Measurements from ENCODE around the gene GATM. TPM values are rescaled to one million over a fixed set of nuclear protein-coding genes. Genes with fewer than 3 reads are reported as not detected.
A peak's percentile ranks its signal among the peaks of the same experiment; 100 is the strongest.

The GATM gene
- total and polyA plus RNA-seq, 7 donors = 10.2 to 51.4 (median 38.4) TPM

- Histone ChIP-seq H3K27me3 (no peaks in the 10 kb centered on the region), H3K36me3 (no peaks in the 10 kb centered on the region), H3K27ac (no peak overlapping the region), H3K4me1 (peaks cover 0 to 6% (median 0%) of the 10 kb centered on the region in 4 donors), H3K9me3 (no peaks in the 10 kb centered on the region), H3K4me3 (no peak overlapping the region)
- no peak for DNase-seq
- 16 to 59% methylated on average over 1 of the region's 1 CpG for WGBS, 2 donors
- intact Hi-C loops (cut with DNase I) = no loop called here
- TF ChIP-seq CTCF (IDR thresholded peaks at IDR 0.05) (no peak), POLR2A (IDR thresholded peaks at IDR 0.05) (no peak), EP300 (IDR thresholded peaks at IDR 0.05) (no peak), POLR2AphosphoS5 (IDR thresholded peaks at IDR 0.05) (no peak)
These were observed 41.1 kb downstream of the GATM start for GRCh38 chr15:45337224-45337623.

- H3K9me3 ChIP-seq = no peaks in the 10 kb centered on the region
- H3K4me3 ChIP-seq = no peak overlapping the region
- TF ChIP-seq POLR2A (IDR thresholded peaks at IDR 0.05) (no peak), POLR2AphosphoS5 (IDR thresholded peaks at IDR 0.05) (no peak), CTCF (IDR thresholded peaks at IDR 0.05) (no peak), EP300 (IDR thresholded peaks at IDR 0.05) (no peak)
- peak overlapping the region in 2 of 4 donors; percentile 16 to 38 for H3K27ac ChIP-seq
- no peaks in the 10 kb centered on the region for H3K27me3 ChIP-seq
- peak; percentile 78 for DNase-seq
- intact Hi-C loops (cut with DNase I) = no loop called here
- 37 to 44% methylated on average over 3 of the region's 3 CpGs for WGBS, 2 donors
- no peaks in the 10 kb centered on the region for H3K36me3 ChIP-seq
- H3K4me1 ChIP-seq = peaks cover 0 to 6% (median 0%) of the 10 kb centered on the region in 4 donors
These were observed 44.8 kb downstream of the GATM start for GRCh38 chr15:45333550-45333949.

GRCh38 chr15:45332694-45333093 is 45.6 kb downstream of the GATM start:
- intact Hi-C loops (cut with DNase I) = no loop called here
- TF ChIP-seq EP300 (IDR thresholded peaks at IDR 0.05) (no peak), POLR2A (IDR thresholded peaks at IDR 0.05) (no peak), POLR2AphosphoS5 (IDR thresholded peaks at IDR 0.05) (no peak), CTCF (IDR thresholded peaks at IDR 0.05) (no peak)
- peaks cover 0 to 6% (median 0%) of the 10 kb centered on the region in 4 donors for H3K4me1 ChIP-seq
- H3K27me3 ChIP-seq = no peaks in the 10 kb centered on the region
- H3K9me3 ChIP-seq = no peaks in the 10 kb centered on the region
- H3K36me3 ChIP-seq = no peaks in the 10 kb centered on the region
- peak overlapping the region in 2 of 4 donors; percentile 23 for H3K27ac ChIP-seq
- DNase-seq = no peak
- WGBS, 2 donors = 94 to 96% methylated on average over 12 of the region's 12 CpGs
- no peak overlapping the region for H3K4me3 ChIP-seq

- no peak for DNase-seq
- TF ChIP-seq EP300 (IDR thresholded peaks at IDR 0.05) (no peak), CTCF (IDR thresholded peaks at IDR 0.05) (no peak), POLR2A (IDR thresholded peaks at IDR 0.05) (no peak), POLR2AphosphoS5 (IDR thresholded peaks at IDR 0.05) (no peak)
- WGBS, 2 donors = 77 to 86% methylated on average over 4 of the region's 4 CpGs
- Histone ChIP-seq H3K4me1 (peaks cover 0 to 6% (median 0%) of the 10 kb centered on the region in 4 donors), H3K36me3 (no peaks in the 10 kb centered on the region), H3K27me3 (no peaks in the 10 kb centered on the region), H3K9me3 (no peaks in the 10 kb centered on the region), H3K27ac (peak overlapping the region in 3 of 4 donors; percentile 7 to 38 (median 8)), H3K4me3 (no peak overlapping the region)
- intact Hi-C loops (cut with DNase I) = no loop called here
These were observed 46.4 kb downstream of the GATM start for GRCh38 chr15:45331972-45332371.

GRCh38 chr15:45328663-45329062 is 49.7 kb downstream of the GATM start:
- Histone ChIP-seq H3K27ac (no peak overlapping the region), H3K9me3 (no peaks in the 10 kb centered on the region), H3K27me3 (no peaks in the 10 kb centered on the region), H3K36me3 (no peaks in the 10 kb centered on the region), H3K4me1 (peaks cover 0 to 3% (median 0%) of the 10 kb centered on the region in 4 donors), H3K4me3 (no peak overlapping the region)
- TF ChIP-seq POLR2A (IDR thresholded peaks at IDR 0.05) (no peak), POLR2AphosphoS5 (IDR thresholded peaks at IDR 0.05) (no peak), EP300 (IDR thresholded peaks at IDR 0.05) (no peak), CTCF (IDR thresholded peaks at IDR 0.05) (no peak)
- WGBS, 2 donors = 87 to 97% methylated on average over 2 of the region's 2 CpGs
- DNase-seq = no peak
- intact Hi-C loops (cut with DNase I) = no loop called here
